HepG2 (cell line): Measurements from ENCODE around the gene KCTD5. TPM values are rescaled to one million over a fixed set of nuclear protein-coding genes. Genes with fewer than 3 reads are reported as not detected.

Experiments
- ATAC-seq: fragments of 200-7000 bp; cut with Tn5 transposase; 3 replicates; pipeline ENCODE4 v1.9.1; 2020; ENCODE audit warnings: mild to moderate bottlenecking, moderate library complexity
- BruUV-seq: library from RNA; stranded (reverse); fragments of 400-500 nt; replicated peaks from 2 replicates; lab custom pipeline; 2021; lab: Mats Ljungman, UMichigan
- CTCF ChIA-PET: fragments of 300-600 bp; formaldehyde crosslinking; extraction: SDS; loops from one replicate; lab custom pipeline; 2021; ENCODE audit warnings: low total read pairs, inconsistent platforms, low intra/inter-chr PET ratio; lab: Yijun Ruan, JAX
- POLR2A ChIA-PET: fragments of 350-600 bp; sonication (Branson Sonifier 250); formaldehyde crosslinking; loops from one replicate; lab custom pipeline; 2020; ENCODE audit warnings: antibody characterized with exemption, inconsistent platforms; lab: Yijun Ruan, JAX
- DNase-seq: peaks from one replicate; pipeline ENCODE4 v3.0.0-alpha.2; 2015; ENCODE audit warnings: low spot score
- FAIRE-seq: peaks from 3 replicates; lab custom pipeline; 2011; peaks lifted over from hg19 to GRCh38; lab: Jason Lieb, UNC
- H2AFZ ChIP-seq: one replicate; pipeline ENCODE4 v1.6.1; 2011; ENCODE audit warnings: low read length, inconsistent platforms
- H3K27ac ChIP-seq: fragments of 300-600 bp; 3 replicates; pipeline ENCODE4 v1.8.0; 2011; ENCODE audit warnings: mixed run types, mild to moderate bottlenecking, mixed read lengths, low read length, inconsistent platforms; ENCODE audit not compliant: insufficient read depth; ENCODE audit errors: extremely low read length
- H3K27me3 ChIP-seq, 2 experiments: fragments of 200-600 bp in 1 of 2; 2 replicates in 1 of 2; 3 replicates in 1 of 2; pipeline versions ENCODE4 v1.6.0 to v1.8.0; 2011; ENCODE audit warnings: low read length in 2 of 2, mild to moderate bottlenecking in 2 of 2, moderate library complexity in 2 of 2, inconsistent platforms in 1 of 2; ENCODE audit not compliant: insufficient read depth in 2 of 2, control insufficient read depth in 1 of 2
- H3K36me3 ChIP-seq, 2 experiments: fragments of 200-600 bp in 1 of 2; replicated peaks in 1 of 2; 2 replicates in 1 of 2; 3 replicates in 1 of 2; pipeline versions ENCODE4 v1.5.1 to v1.8.0; 2011; ENCODE audit warnings: low read length in 2 of 2, inconsistent platforms in 1 of 2; ENCODE audit not compliant: insufficient read depth in 2 of 2, control insufficient read depth in 1 of 2
- H3K4me1 ChIP-seq: 2 replicates; pipeline ENCODE4 v1.5.1; 2012; ENCODE audit warnings: low read length, inconsistent platforms; ENCODE audit not compliant: insufficient read depth
- H3K4me2 ChIP-seq: 2 replicates; pipeline ENCODE4 v1.6.0; 2011; ENCODE audit warnings: low read depth, low read length, inconsistent platforms
- H3K4me3 ChIP-seq, 3 experiments: fragments of 200-600 bp in 1 of 3; sonication (generic), shearing (Covaris generic) in 1 of 3; replicated peaks in 1 of 3; 2 replicates each; pipeline ENCODE4 v1.5.1; 2011 to 2016; ENCODE audit warnings: low read length in 3 of 3, inconsistent platforms in 2 of 3, low read depth in 2 of 3, mild to moderate bottlenecking in 2 of 3, control low read depth in 1 of 3, mixed read lengths in 1 of 3; ENCODE audit not compliant: insufficient read depth in 1 of 3
- H3K79me2 ChIP-seq: one replicate; pipeline ENCODE4 v1.6.1; 2011; ENCODE audit warnings: low read length, inconsistent platforms; ENCODE audit not compliant: insufficient read depth
- H3K9ac ChIP-seq: 2 replicates; pipeline ENCODE4 v1.6.0; 2011; ENCODE audit warnings: mild to moderate bottlenecking, low read depth, low read length, inconsistent platforms; ENCODE audit not compliant: insufficient read depth
- H3K9me3 ChIP-seq: 2 replicates; pipeline ENCODE4 v1.5.1; 2012; ENCODE audit warnings: mild to moderate bottlenecking, low read length
- H4K20me1 ChIP-seq: 2 replicates; pipeline ENCODE4 v1.6.0; 2011; ENCODE audit warnings: inconsistent platforms, mild to moderate bottlenecking, low read length, moderate library complexity; ENCODE audit not compliant: insufficient read depth
- CEBPZ ChIP-seq: IDR thresholded peaks from 2 replicates; pipeline ENCODE4 v1.6.1; 2012; ENCODE audit warnings: low read length, improper control_type of control experiment
- KLF12 ChIP-seq: sonication (generic); formaldehyde crosslinking; IDR thresholded peaks from 2 replicates; pipeline ENCODE4 v1.4.0; 2020; ENCODE audit warnings: missing genetic modification reagents, borderline replicate concordance
- MAFF ChIP-seq: IDR thresholded peaks from 2 replicates; pipeline ENCODE4 v1.6.1; 2011; ENCODE audit warnings: low read depth, low read length, improper control_type of control experiment
- NR2F6 ChIP-seq, 2 experiments: IDR thresholded peaks; 2 replicates each; pipeline ENCODE4 v1.6.1; 2016; ENCODE audit warnings: antibody characterized with exemption in 1 of 2, mild to moderate bottlenecking in 1 of 2
- ZSCAN25 ChIP-seq: sonication (generic); formaldehyde crosslinking; IDR thresholded peaks from 2 replicates; pipeline ENCODE4 v1.8.0; 2022; ENCODE audit warnings: mild to moderate bottlenecking, missing genetic modification reagents
- WGBS: methylation state at CpG from one replicate; pipeline ENCODE4 v1.1.6; 2017; ENCODE audit warnings: low lambda C conversion rate; 5-methylcytosine and 5-hydroxymethylcytosine counted together
- in situ Hi-C: cut with HindIII; loops from 2 replicates; pipeline ENCODE4 v1.10.0; 2017; ENCODE audit warnings: low pct_unique_long_range_greater_than_20kb; ENCODE audit not compliant: extremely low pct_ligation_motif_present
- intact Hi-C: fragments of 100-400 bp; cut with micrococcal nuclease; formaldehyde crosslinking; loops from one replicate; pipeline ENCODE4 v1.10.0; 2022; ENCODE audit not compliant: unreplicated experiment
- polyA plus RNA-seq, 8 experiments: library from polyadenylated mRNA; depleted of rRNA in 3 of 8; stranded (reverse) in 7 of 8; unstranded in 1 of 8; fragments of >200 nt; fragmentation: Illumina TruSeq in 4 of 8; extraction: Trizol in 4 of 8; gene quantifications; 2 replicates each; pipeline versions ENCODE4 v1.2.1 to v1.2.3, GENCODE V29; 2011 to 2016; ENCODE audit warnings: low read depth in 4 of 8, missing spikeins in 1 of 8, mixed read lengths in 1 of 8; ENCODE audit not compliant: insufficient read depth in 1 of 8
- total RNA-seq, 5 experiments: library from RNA; depleted of rRNA; stranded (reverse); fragments of >200 nt; fragmentation: Illumina TruSeq; extraction: Trizol; gene quantifications; 2 replicates each; pipeline ENCODE4 v1.2.3, GENCODE V29; 2016; ENCODE audit warnings: low read depth in 1 of 5
- TF ChIP-seq, protein P1 (sequence below): sonication (generic); formaldehyde crosslinking; IDR thresholded peaks from 2 replicates; pipeline ENCODE4 v1.8.0; 2022; ENCODE audit warnings: mild to moderate bottlenecking, missing genetic modification reagents

Gene KCTD5
- total and polyA plus RNA-seq, 2 of the 13 experiments (the other 11 are each of a cell fraction or from before 2014, with no cell fraction given): 25.4 to 29.8 TPM

DNA sequence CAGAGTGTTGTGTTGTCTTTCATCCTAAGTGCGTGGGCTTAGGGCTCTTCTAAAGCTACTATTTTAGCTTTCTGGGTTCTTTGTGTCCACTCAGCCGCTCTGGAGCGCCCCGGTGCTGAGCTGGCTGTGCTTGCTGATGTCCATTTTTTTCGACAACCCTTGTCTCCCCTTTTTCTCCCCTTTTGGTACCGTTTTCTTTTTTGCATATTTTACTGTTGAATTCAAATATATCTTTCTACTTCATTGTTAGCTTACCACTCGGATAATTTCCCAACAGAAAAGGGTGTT, 71.4 kb downstream of the KCTD5 start (continued):
- TF ChIP-seq CEBPZ: no peak
- no peak for TF ChIP-seq KLF12 (CRISPR knock-in tag)

- TF ChIP-seq, protein P1, sequence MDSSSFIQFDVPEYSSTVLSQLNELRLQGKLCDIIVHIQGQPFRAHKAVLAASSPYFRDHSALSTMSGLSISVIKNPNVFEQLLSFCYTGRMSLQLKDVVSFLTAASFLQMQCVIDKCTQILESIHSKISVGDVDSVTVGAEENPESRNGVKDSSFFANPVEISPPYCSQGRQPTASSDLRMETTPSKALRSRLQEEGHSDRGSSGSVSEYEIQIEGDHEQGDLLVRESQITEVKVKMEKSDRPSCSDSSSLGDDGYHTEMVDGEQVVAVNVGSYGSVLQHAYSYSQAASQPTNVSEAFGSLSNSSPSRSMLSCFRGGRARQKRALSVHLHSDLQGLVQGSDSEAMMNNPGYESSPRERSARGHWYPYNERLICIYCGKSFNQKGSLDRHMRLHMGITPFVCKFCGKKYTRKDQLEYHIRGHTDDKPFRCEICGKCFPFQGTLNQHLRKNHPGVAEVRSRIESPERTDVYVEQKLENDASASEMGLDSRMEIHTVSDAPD (CRISPR knock-in tag): no peak
- TF ChIP-seq ZSCAN25 (CRISPR knock-in tag): 0 out of 2 replicates have a peak, but pooled peaks have one; percentile 20
- TF ChIP-seq NR2F6 (IDR thresholded peaks at IDR 0.05): no peak
- no peak for TF ChIP-seq NR2F6 (CRISPR knock-in tag; IDR thresholded peaks at IDR 0.05)
- TF ChIP-seq MAFF: no peak
- Histone ChIP-seq H3K79me2 (peaks cover 83% of the 10 kb centered on the region), H3K36me3 (peaks cover 21 to 40% of the 10 kb centered on the region in 2 experiments), H3K9me3 (no peaks in the 10 kb centered on the region), H3K4me3 (peak overlapping the region; percentile 13 to 93 (median 83); a peak in 5 of 6 replicates), H3K27ac (no peak overlapping the region), H3K4me1 (peaks cover 40% of the 10 kb centered on the region), H3K4me2 (peak overlapping the region; percentile 92), H3K9ac (peak overlapping the region; percentile 100), H4K20me1 (peaks cover 49% of the 10 kb centered on the region), H2AFZ (no peak overlapping the region), H3K27me3 (no peaks in the 10 kb centered on the region; a peak in 1 of 5 replicates)
- in situ Hi-C loops: no loop called here
- CTCF ChIA-PET: no interaction called here
- DNase-seq (no peak), FAIRE-seq (no peak), ATAC-seq (no peak)
- POLR2A ChIA-PET: interaction anchor here (4.6 to 5.1 kb wide), 2 partner anchors 16 to 21 kb away, joined by 43 to 74 read pairs; partner anchors contain the start of gene ELOB
- intact Hi-C loops: no loop called here
- BruUV-seq: no TSS peak
- WGBS: 28% methylated on average over 3 of the region's 3 CpGs
Measured at GRCh38 chr16:2755158-2755557, 72.8 kb downstream of the KCTD5 start.
